Measurements from ENCODE around the gene DMRT1. TPM values are rescaled to one million over a fixed set of nuclear protein-coding genes. Genes with fewer than 3 reads are reported as not detected.
"Not testable (repeated sequence)": the region's sequence is repeated elsewhere in the genome, so short reads cannot be mapped to it uniquely, and the experiment has no call there.

The DMRT1 gene
- total RNA-seq, 1 experiment from 2014 or later = not detected

GRCh38 chr9:846852-847251, 5.4 kb downstream of the DMRT1 start:
- Histone ChIP-seq H3K4me2 (ENCODE audit: low read depth, low read length, poor library complexity, severe bottlenecking) (no peak overlapping the region), H3K36me3 (ENCODE audit: insufficient read depth, low read length) (no peaks in the 10 kb centered on the region), H3K4me3 (ENCODE audit: low read length) (no peak overlapping the region), H3K27ac (ENCODE audit: low read length) (no peak overlapping the region), H3K79me2 (ENCODE audit: low read length) (no peaks in the 10 kb centered on the region), H2AFZ (ENCODE audit: low read length) (no peak overlapping the region), H3K9me2 (replicated peaks; ENCODE audit: insufficient read depth, low read length) (no peaks in the 10 kb centered on the region), H3K27me3 (ENCODE audit: low read length) (no peaks in the 10 kb centered on the region), H3K9ac (ENCODE audit: low read length) (no peak overlapping the region), H4K20me1 (ENCODE audit: insufficient read depth, low read depth, low read length) (no peaks in the 10 kb centered on the region), H3K9me3 (ENCODE audit: low read length) (no peaks in the 10 kb centered on the region), H3K4me1 (ENCODE audit: low read length) (no peaks in the 10 kb centered on the region)
- DNase-seq = no peak

GRCh38 chr9:847505-847904, 6.0 kb downstream of the DMRT1 start:
- no peaks in the 10 kb centered on the region for H3K36me3 ChIP-seq (ENCODE audit: insufficient read depth, low read length)
- no peaks in the 10 kb centered on the region for H3K9me3 ChIP-seq (ENCODE audit: low read length)
- H3K9ac ChIP-seq (ENCODE audit: low read length) = no peak overlapping the region
- no peaks in the 10 kb centered on the region for H3K79me2 ChIP-seq (ENCODE audit: low read length)
- no peaks in the 10 kb centered on the region for H3K9me2 ChIP-seq (replicated peaks; ENCODE audit: insufficient read depth, low read length)
- no peak for DNase-seq
- no peak overlapping the region for H2AFZ ChIP-seq (ENCODE audit: low read length)
- H3K4me3 ChIP-seq (ENCODE audit: low read length) = no peak overlapping the region
- no peaks in the 10 kb centered on the region for H3K4me1 ChIP-seq (ENCODE audit: low read length)
- H3K27ac ChIP-seq (ENCODE audit: low read length) = no peak overlapping the region
- H3K27me3 ChIP-seq (ENCODE audit: low read length) = no peaks in the 10 kb centered on the region
- no peak overlapping the region for H3K4me2 ChIP-seq (ENCODE audit: low read depth, low read length, poor library complexity, severe bottlenecking)
- H4K20me1 ChIP-seq (ENCODE audit: insufficient read depth, low read depth, low read length) = no peaks in the 10 kb centered on the region

- Histone ChIP-seq H2AFZ (ENCODE audit: low read length) (no peak overlapping the region; the same call in 1 of the 2 replicates), H3K36me3 (ENCODE audit: insufficient read depth, low read length) (no peaks in the 10 kb centered on the region)
These were observed 7.9 kb downstream of the DMRT1 start for GRCh38 chr9:849431-849830.

GRCh38 chr9:852539-852938, 11.0 kb downstream of the DMRT1 start:
- no peak overlapping the region for H3K27ac ChIP-seq (ENCODE audit: low read length)
- DNase-seq = no peak
- H3K4me1 ChIP-seq (ENCODE audit: low read length) = no peaks in the 10 kb centered on the region
- H3K79me2 ChIP-seq (ENCODE audit: low read length) = no peaks in the 10 kb centered on the region
- no peaks in the 10 kb centered on the region for H3K36me3 ChIP-seq (ENCODE audit: insufficient read depth, low read length)
- no peaks in the 10 kb centered on the region for H4K20me1 ChIP-seq (ENCODE audit: insufficient read depth, low read depth, low read length)
- no peak overlapping the region for H2AFZ ChIP-seq (ENCODE audit: low read length)
- no peak overlapping the region for H3K4me3 ChIP-seq (ENCODE audit: low read length)
- H3K27me3 ChIP-seq (ENCODE audit: low read length) = no peaks in the 10 kb centered on the region
- H3K9me2 ChIP-seq (replicated peaks; ENCODE audit: insufficient read depth, low read length) = no peaks in the 10 kb centered on the region
- no peak overlapping the region for H3K4me2 ChIP-seq (ENCODE audit: low read depth, low read length, poor library complexity, severe bottlenecking)
- H3K9me3 ChIP-seq (ENCODE audit: low read length) = no peaks in the 10 kb centered on the region
- H3K9ac ChIP-seq (ENCODE audit: low read length) = no peak overlapping the region

More at GRCh38 chr9:849431-849830, 7.9 kb downstream of the DMRT1 start:
- H3K4me3 ChIP-seq (ENCODE audit: low read length) = no peak overlapping the region
- H3K9ac ChIP-seq (ENCODE audit: low read length) = no peak overlapping the region
- H4K20me1 ChIP-seq (ENCODE audit: insufficient read depth, low read depth, low read length) = no peaks in the 10 kb centered on the region
- no peaks in the 10 kb centered on the region for H3K79me2 ChIP-seq (ENCODE audit: low read length)
- H3K27me3 ChIP-seq (ENCODE audit: low read length) = no peaks in the 10 kb centered on the region
- no peak overlapping the region for H3K4me2 ChIP-seq (ENCODE audit: low read depth, low read length, poor library complexity, severe bottlenecking)
- H3K27ac ChIP-seq (ENCODE audit: low read length) = no peak overlapping the region
- H3K9me2 ChIP-seq (replicated peaks; ENCODE audit: insufficient read depth, low read length) = no peaks in the 10 kb centered on the region
- no peaks in the 10 kb centered on the region for H3K4me1 ChIP-seq (ENCODE audit: low read length)
- no peaks in the 10 kb centered on the region for H3K9me3 ChIP-seq (ENCODE audit: low read length)
- no peak for DNase-seq

GRCh38 chr9:859251-859650, 17.8 kb downstream of the DMRT1 start:
- Histone ChIP-seq H3K27ac (ENCODE audit: low read length) (no peak overlapping the region), H3K9me2 (replicated peaks; ENCODE audit: insufficient read depth, low read length) (no peaks in the 10 kb centered on the region), H3K4me3 (ENCODE audit: low read length) (no peak overlapping the region; the same call in 1 of the 2 replicates), H3K79me2 (ENCODE audit: low read length) (no peaks in the 10 kb centered on the region), H3K4me1 (ENCODE audit: low read length) (peaks cover 9% of the 10 kb centered on the region), H3K4me2 (ENCODE audit: low read depth, low read length, poor library complexity, severe bottlenecking) (peak overlapping the region; percentile 46), H3K36me3 (ENCODE audit: insufficient read depth, low read length) (no peaks in the 10 kb centered on the region), H2AFZ (ENCODE audit: low read length) (no peak overlapping the region), H3K9ac (ENCODE audit: low read length) (no peak overlapping the region), H3K9me3 (ENCODE audit: low read length) (no peaks in the 10 kb centered on the region), H4K20me1 (ENCODE audit: insufficient read depth, low read depth, low read length) (no peaks in the 10 kb centered on the region), H3K27me3 (ENCODE audit: low read length) (no peaks in the 10 kb centered on the region)
- peak; percentile 74 for DNase-seq

GRCh38 chr9:860706-861105, 19.2 kb downstream of the DMRT1 start:
- no peak for DNase-seq
- Histone ChIP-seq H3K4me3 (ENCODE audit: low read length) (no peak overlapping the region), H4K20me1 (ENCODE audit: insufficient read depth, low read depth, low read length) (no peaks in the 10 kb centered on the region), H3K9me2 (replicated peaks; ENCODE audit: insufficient read depth, low read length) (no peaks in the 10 kb centered on the region), H3K79me2 (ENCODE audit: low read length) (no peaks in the 10 kb centered on the region), H2AFZ (ENCODE audit: low read length) (no peak overlapping the region), H3K4me2 (ENCODE audit: low read depth, low read length, poor library complexity, severe bottlenecking) (no peak overlapping the region), H3K27me3 (ENCODE audit: low read length) (no peaks in the 10 kb centered on the region), H3K27ac (ENCODE audit: low read length) (no peak overlapping the region), H3K36me3 (ENCODE audit: insufficient read depth, low read length) (no peaks in the 10 kb centered on the region), H3K9ac (ENCODE audit: low read length) (no peak overlapping the region), H3K4me1 (ENCODE audit: low read length) (peaks cover 9% of the 10 kb centered on the region), H3K9me3 (ENCODE audit: low read length) (no peaks in the 10 kb centered on the region)

- not testable (repeated sequence) for H3K36me3 ChIP-seq (ENCODE audit: insufficient read depth, low read length); H3K79me2 ChIP-seq (ENCODE audit: low read length); DNase-seq; H4K20me1 ChIP-seq (ENCODE audit: insufficient read depth, low read depth, low read length); H3K9ac ChIP-seq (ENCODE audit: low read length); H3K9me3 ChIP-seq (ENCODE audit: low read length); H3K4me3 ChIP-seq (ENCODE audit: low read length); H2AFZ ChIP-seq (ENCODE audit: low read length); H3K27me3 ChIP-seq (ENCODE audit: low read length); H3K4me2 ChIP-seq (ENCODE audit: low read depth, low read length, poor library complexity, severe bottlenecking); H3K27ac ChIP-seq (ENCODE audit: low read length); H3K4me1 ChIP-seq (ENCODE audit: low read length); H3K9me2 ChIP-seq (replicated peaks; ENCODE audit: insufficient read depth, low read length)
These were observed 20.0 kb downstream of the DMRT1 start for GRCh38 chr9:861525-861924.

DNA sequence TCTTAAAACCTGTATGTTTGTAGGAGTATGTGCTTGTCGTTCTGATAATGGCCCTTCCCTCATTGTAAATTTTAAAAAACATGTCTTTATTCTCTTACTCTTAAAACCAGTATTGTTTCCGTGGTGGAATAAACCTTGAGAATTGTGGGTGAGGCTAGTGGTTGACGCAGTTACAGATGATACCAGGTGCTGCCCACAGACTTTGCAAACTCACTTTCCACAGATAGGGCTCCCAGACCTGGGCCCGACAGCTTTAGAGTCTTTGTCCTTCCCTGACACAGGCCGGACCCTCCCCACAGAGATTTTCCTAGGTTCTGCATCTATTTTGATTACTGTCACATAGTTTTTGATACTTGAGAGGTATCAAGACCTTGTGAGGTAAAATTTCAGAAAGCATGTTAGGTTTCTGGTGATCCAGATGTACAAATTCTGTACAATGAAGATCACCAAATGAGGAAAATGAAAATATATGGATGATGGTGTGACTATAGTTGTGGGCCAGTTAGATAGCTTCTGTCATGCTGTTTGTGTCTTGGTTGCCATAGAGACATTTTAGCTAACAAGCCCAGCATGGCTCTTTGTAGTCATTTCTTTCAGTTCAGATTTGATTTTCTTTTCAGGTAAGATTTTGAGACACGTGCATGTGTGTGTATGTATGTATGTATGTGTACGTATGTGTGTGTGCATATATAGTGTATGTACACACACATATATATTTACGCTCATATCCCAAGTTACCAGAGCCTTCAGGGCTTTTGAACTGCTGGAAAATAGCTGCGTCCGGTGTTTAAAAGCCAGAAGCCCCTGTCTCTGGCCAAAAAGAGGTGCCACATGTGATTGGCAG, 33.8 kb downstream of the DMRT1 start:
- H3K9me2 ChIP-seq (replicated peaks; ENCODE audit: insufficient read depth, low read length) = no peaks in the 10 kb centered on the region
- H3K27ac ChIP-seq (ENCODE audit: low read length) = no peak overlapping the region
- no peak overlapping the region for H3K9ac ChIP-seq (ENCODE audit: low read length)
- no peak for DNase-seq
- H3K9me3 ChIP-seq (ENCODE audit: low read length) = no peaks in the 10 kb centered on the region
- H3K4me2 ChIP-seq (ENCODE audit: low read depth, low read length, poor library complexity, severe bottlenecking) = no peak overlapping the region
- H2AFZ ChIP-seq (ENCODE audit: low read length) = no peak overlapping the region
- no peaks in the 10 kb centered on the region for H4K20me1 ChIP-seq (ENCODE audit: insufficient read depth, low read depth, low read length)
- no peaks in the 10 kb centered on the region for H3K79me2 ChIP-seq (ENCODE audit: low read length)
- H3K27me3 ChIP-seq (ENCODE audit: low read length) = no peaks in the 10 kb centered on the region
- no peak overlapping the region for H3K4me3 ChIP-seq (ENCODE audit: low read length)
- H3K4me1 ChIP-seq (ENCODE audit: low read length) = no peaks in the 10 kb centered on the region
- no peaks in the 10 kb centered on the region for H3K36me3 ChIP-seq (ENCODE audit: insufficient read depth, low read length)
